Left forelimb (tissue), 1 donor: ENCODE measurements around the gene C19orf12.
"Not testable (repeated sequence)": the region's sequence is repeated elsewhere in the genome, so short reads cannot be mapped to it uniquely, and the experiment has no call there.

Source experiments
- DNase-seq: peaks from one replicate; pipeline ENCODE4 v3.0.0-alpha.2; 2018; ENCODE audit warnings: low spot score

The C19orf12 gene

GRCh38 chr19:29676586-29676985 is 38.5 kb downstream of the C19orf12 start:
- DNase-seq = no peak

GRCh38 chr19:29675650-29676186 is 39.3 kb downstream of the C19orf12 start:
- DNase-seq = no peak

- DNase-seq = no peak
These were observed 39.9 kb downstream of the C19orf12 start for GRCh38 chr19:29675120-29675649.

GRCh38 chr19:29674374-29675119 is 40.5 kb downstream of the C19orf12 start:
- DNase-seq = no peak

- DNase-seq = no peak
These were observed 41.4 kb downstream of the C19orf12 start for GRCh38 chr19:29673451-29674371.

- no peak for DNase-seq
These were observed 42.1 kb downstream of the C19orf12 start for GRCh38 chr19:29672933-29673336.

- DNase-seq = no peak
These were observed 42.6 kb downstream of the C19orf12 start for GRCh38 chr19:29672319-29672932.

- DNase-seq = no peak
These were observed 43.5 kb downstream of the C19orf12 start for GRCh38 chr19:29671393-29672160.

GRCh38 chr19:29671026-29671392 is 44.1 kb downstream of the C19orf12 start:
- DNase-seq = not testable (repeated sequence)

- DNase-seq = no peak
These were observed 44.8 kb downstream of the C19orf12 start for GRCh38 chr19:29670255-29670654.

GRCh38 chr19:29668746-29669609 is 46.1 kb downstream of the C19orf12 start:
- DNase-seq = no peak

- no peak for DNase-seq
These were observed 47.1 kb downstream of the C19orf12 start for GRCh38 chr19:29667901-29668341.

GRCh38 chr19:29667387-29667783 is 47.7 kb downstream of the C19orf12 start:
- DNase-seq = no peak

GRCh38 chr19:29666578-29667386 is 48.3 kb downstream of the C19orf12 start:
- DNase-seq = no peak

- no peak for DNase-seq
These were observed 49.1 kb downstream of the C19orf12 start for GRCh38 chr19:29665826-29666577.

- peak; percentile 90 for DNase-seq
These were observed 49.7 kb downstream of the C19orf12 start, which contains the start of gene PLEKHF1 for GRCh38 chr19:29665215-29665825. TSS of gene PLEKHF1 (plus strand) at chr19:29665461. CDS start at chr19:29673840, 8,379 bp downstream.

GRCh38 chr19:29664753-29665214 is 50.3 kb downstream of the C19orf12 start:
- no peak for DNase-seq
